Immature natural killer cell (primary cell): ENCODE data around the gene CARD10. TPM values are rescaled to one million over a fixed set of nuclear protein-coding genes. Genes with fewer than 3 reads are reported as not detected.
A peak's percentile ranks its signal among the peaks of the same experiment; 100 is the strongest.

ENCODE experiments used
- DNase-seq, 3 donors: peaks; one replicate each; pipeline ENCODE4 v3.0.0; 2022; ENCODE audit warnings: mixed read lengths in 1 of 3
- H3K27ac Mint-ChIP-seq, 6 donors: one replicate each; pipeline ENCODE4 v1.8.0; 2020; ENCODE audit warnings: mixed read lengths in 6 of 6, mild to moderate bottlenecking in 5 of 6, inconsistent platforms in 4 of 6, moderate library complexity in 3 of 6
- H3K27me3 Mint-ChIP-seq, 3 donors: one replicate each; pipeline ENCODE4 v1.8.0; 2020 to 2021; ENCODE audit warnings: low read depth in 3 of 3, mild to moderate bottlenecking in 3 of 3, mixed read lengths in 3 of 3, moderate library complexity in 3 of 3, inconsistent platforms in 1 of 3
- H3K36me3 Mint-ChIP-seq, 3 donors: one replicate each; pipeline ENCODE4 v1.8.0; 2020; ENCODE audit warnings: mixed read lengths in 3 of 3, inconsistent platforms in 2 of 3, mild to moderate bottlenecking in 2 of 3
- H3K4me1 Mint-ChIP-seq, 2 donors: one replicate each; pipeline ENCODE4 v1.8.0; 2020; ENCODE audit warnings: inconsistent platforms in 2 of 2, mild to moderate bottlenecking in 2 of 2, mixed read lengths in 2 of 2, moderate library complexity in 1 of 2
- H3K4me3 Mint-ChIP-seq, 5 donors: one replicate each; pipeline ENCODE4 v1.8.0; 2020; ENCODE audit warnings: mild to moderate bottlenecking in 5 of 5, mixed read lengths in 5 of 5, inconsistent platforms in 3 of 5, moderate library complexity in 3 of 5
- H3K9me3 Mint-ChIP-seq, 6 donors: one replicate each; pipeline ENCODE4 v1.8.0; 2020; ENCODE audit warnings: mild to moderate bottlenecking in 6 of 6, mixed read lengths in 6 of 6, inconsistent platforms in 4 of 6, moderate library complexity in 3 of 6
- polyA plus RNA-seq, 3 donors: library from polyadenylated mRNA; unstranded; fragments of 300-500 nt; fragmentation: Illumina TruSeq; gene quantifications; one replicate each; pipeline ENCODE4 v1.2.3, GENCODE V29; 2021

The CARD10 gene
- polyA plus RNA-seq, 3 donors from 2014 or later = 0.13 to 0.36 TPM; not detected in 1

DNA sequence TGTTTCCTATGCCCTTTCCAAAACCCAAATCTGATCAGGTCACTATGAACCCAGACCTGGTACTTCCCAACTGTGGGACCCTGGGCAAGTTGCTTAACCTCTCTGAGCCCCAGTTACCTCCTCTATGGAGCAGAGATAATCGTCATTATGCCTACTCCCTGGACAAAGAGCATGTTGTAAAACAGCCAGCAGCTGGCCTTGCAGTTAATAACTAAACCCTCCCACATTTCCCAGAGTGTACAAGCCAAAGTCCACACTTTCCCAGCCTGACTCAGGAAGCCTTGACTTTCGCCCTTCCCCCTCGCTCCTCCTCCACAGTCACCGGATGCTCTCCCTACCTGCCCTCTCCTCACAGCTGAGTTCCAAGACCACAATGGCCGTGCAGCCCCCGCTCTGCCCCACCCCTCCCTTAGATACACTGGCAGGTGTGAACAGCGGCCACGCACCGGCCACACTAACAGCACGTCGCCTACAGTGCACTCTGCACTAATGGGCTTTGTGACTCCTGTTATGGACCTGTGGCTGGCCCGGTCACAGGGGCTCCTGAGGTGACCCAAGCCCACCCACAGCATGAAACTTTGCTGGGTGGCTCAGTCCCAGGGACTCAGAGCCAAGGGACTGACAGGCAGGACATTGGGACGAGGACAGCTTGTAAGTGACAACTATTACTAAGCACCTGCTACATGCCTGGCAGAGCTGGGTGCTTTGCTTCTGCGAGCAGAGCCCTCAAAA, 17.4 kb downstream of the CARD10 start:
- Mint-ChIP-seq H3K4me3 (no peak overlapping the region), H3K36me3 (no peaks in the 10 kb centered on the region), H3K27me3 (peaks cover 3 to 8% (median 5%) of the 10 kb centered on the region in 3 donors), H3K27ac (no peak overlapping the region), H3K4me1 (peaks cover 9 to 12% of the 10 kb centered on the region in 2 donors), H3K9me3 (no peaks in the 10 kb centered on the region)
- DNase-seq = no peak

DNA sequence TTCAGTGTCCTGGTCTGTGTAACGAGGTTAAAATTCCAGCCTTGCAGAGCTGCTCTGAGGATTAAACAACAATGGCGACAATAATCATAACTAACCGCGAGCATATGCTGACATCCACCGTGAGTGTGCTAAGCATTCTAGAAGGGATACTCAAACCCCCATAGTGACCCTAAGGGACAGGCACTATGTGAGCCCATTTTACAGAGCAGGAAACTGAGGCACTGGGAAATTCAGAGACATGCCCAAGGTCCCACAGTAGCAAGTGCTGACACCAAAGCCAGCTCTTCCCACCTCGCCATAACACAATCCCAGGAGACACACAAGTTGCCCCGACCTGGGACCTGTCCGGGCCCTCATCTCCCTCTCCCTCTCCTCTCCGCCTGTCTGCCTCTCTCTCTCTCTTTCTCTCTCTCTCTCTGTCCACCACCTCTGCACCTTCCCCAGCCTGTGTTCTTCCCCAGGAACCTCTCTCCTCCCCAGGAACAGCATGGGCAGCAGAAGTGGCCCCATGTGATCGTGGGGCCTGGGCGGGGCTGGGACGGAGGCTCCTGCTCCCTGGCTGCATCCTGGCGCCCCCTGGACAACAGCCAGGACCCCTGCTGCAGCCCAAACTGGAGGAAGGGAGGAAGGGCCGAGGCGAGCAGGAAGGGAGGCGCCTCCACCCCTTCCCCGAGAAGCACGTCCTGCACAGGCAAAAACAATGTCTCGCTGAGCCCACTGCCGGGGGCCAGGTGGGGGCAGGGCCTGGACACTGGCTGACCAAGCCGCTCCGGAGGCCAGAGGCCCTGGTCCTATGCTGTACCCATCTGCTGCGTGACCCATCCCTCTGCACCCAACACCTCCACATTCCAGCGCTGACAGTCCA, 18.2 kb downstream of the CARD10 start:
- Mint-ChIP-seq H3K4me1 (peaks cover 9 to 12% of the 10 kb centered on the region in 2 donors), H3K4me3 (no peak overlapping the region), H3K27me3 (peaks cover 3 to 8% (median 6%) of the 10 kb centered on the region in 3 donors), H3K36me3 (no peaks in the 10 kb centered on the region), H3K9me3 (no peaks in the 10 kb centered on the region), H3K27ac (no peak overlapping the region)
- DNase-seq = no peak

DNA sequence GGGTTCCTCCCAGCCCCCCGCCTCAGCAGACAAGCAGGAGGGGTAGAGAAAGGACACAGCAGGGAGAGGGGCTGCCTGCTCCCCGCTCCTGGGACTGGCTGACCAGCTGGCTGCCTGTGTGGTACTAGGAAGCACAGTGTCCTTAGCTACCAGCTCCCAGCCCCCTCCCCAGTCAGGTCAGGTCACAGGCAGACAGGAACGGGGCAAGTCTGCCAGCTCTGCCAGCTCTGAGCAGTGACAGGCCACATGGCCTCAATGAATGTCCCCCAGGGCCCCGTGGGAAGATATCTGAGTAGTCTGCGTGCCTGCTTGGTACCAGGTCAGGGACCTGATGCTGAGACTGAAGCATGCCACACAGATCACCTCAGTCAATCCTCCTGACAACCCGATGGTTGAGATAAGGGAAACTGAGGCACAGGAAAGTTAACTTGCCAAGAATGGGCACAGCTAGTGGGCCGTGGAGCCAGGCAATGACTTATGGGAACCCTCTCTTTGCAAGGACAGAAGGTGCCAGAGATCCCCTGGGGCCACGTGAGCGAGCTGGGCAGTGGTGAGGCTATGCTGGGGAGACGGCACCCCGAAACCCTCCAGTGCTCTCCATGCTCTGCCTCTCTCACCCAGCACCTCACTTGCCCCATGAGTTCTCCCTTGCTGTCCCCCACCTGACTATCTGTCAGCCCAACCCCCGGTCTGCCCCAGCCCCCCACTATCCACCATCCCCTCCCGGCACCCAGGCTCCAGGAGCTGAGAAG, 19.2 kb downstream of the CARD10 start:
- Mint-ChIP-seq H3K27ac (no peak overlapping the region), H3K27me3 (peaks cover 3 to 8% (median 6%) of the 10 kb centered on the region in 3 donors), H3K36me3 (no peaks in the 10 kb centered on the region), H3K4me1 (peaks cover 9 to 12% of the 10 kb centered on the region in 2 donors), H3K4me3 (no peak overlapping the region), H3K9me3 (no peaks in the 10 kb centered on the region)
- no peak for DNase-seq

DNA sequence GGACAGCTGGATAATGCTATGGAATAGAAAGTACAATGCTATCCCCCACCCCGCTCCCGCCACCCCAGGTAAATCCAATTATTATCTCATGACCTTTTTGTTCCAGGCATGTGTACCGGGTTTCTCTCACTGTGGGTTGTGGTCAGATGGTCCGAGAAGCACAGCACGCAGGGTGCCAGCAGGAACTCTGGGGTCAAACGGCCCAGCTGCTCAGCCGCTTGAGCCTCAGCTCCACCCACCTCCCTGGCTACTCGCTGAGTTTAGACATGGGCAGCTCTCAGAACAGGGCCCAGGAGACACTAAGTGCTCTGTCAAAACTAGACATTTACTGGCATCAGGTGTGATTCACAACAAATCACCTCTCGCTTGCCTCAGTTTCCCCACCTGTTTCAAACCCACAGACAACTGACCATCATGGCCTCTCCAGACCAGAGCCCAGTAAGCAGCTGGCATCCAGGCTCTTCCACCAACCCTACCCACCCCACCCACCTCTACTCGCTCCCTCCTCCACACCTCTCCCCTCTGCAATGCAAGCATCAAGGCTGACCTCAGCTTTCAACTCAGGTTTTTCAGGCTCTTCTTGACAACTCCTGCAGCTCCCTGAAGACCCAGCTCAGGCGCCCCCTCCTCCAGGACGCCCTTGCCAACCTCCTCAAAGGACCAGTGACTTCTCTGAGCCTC, 20.0 kb downstream of the CARD10 start:
- DNase-seq = no peak
- H3K4me3 Mint-ChIP-seq = no peak overlapping the region
- peaks cover 9 to 12% of the 10 kb centered on the region in 2 donors for H3K4me1 Mint-ChIP-seq
- no peak overlapping the region for H3K27ac Mint-ChIP-seq
- no peaks in the 10 kb centered on the region for H3K36me3 Mint-ChIP-seq
- no peaks in the 10 kb centered on the region for H3K9me3 Mint-ChIP-seq
- peaks cover 3 to 8% (median 5%) of the 10 kb centered on the region in 3 donors for H3K27me3 Mint-ChIP-seq

DNA sequence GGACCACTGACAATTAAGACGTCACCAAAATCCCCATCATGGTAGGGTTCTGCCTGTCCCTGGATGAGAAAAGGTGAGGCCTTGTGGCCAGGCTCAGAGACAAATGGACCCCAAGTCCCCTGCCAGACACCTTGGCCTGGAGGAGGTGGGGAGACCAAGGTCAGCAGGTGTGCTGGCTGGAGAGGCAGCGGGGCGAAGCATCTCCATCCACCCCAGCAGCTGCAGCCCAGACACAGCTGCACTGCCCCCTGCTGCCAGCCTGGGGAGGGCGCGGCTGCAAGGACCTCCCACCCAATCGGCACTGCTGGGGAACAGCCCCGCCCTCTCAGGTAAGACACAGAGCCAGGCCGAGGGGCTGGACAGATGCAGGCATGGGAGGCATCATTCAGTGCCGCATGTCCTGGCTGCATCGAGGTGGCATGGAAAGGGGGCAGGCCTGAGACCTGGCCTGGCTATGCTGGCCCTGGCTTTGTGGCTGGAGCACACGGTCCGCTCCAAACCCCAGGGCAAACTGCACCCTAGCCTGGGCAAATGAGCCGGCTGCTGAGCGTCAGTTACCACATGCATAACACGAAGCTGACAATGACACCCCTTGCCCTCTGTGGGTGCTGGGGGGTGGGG, 20.8 kb downstream of the CARD10 start:
- Mint-ChIP-seq H3K4me1 (peaks cover 9 to 12% of the 10 kb centered on the region in 2 donors), H3K36me3 (no peaks in the 10 kb centered on the region), H3K27ac (peak overlapping the region in 1 of 6 donors; percentile 53), H3K4me3 (no peak overlapping the region), H3K9me3 (no peaks in the 10 kb centered on the region), H3K27me3 (peaks cover 3 to 8% (median 5%) of the 10 kb centered on the region in 3 donors)
- peak; percentile 45 to 56 (median 52) for DNase-seq

DNA sequence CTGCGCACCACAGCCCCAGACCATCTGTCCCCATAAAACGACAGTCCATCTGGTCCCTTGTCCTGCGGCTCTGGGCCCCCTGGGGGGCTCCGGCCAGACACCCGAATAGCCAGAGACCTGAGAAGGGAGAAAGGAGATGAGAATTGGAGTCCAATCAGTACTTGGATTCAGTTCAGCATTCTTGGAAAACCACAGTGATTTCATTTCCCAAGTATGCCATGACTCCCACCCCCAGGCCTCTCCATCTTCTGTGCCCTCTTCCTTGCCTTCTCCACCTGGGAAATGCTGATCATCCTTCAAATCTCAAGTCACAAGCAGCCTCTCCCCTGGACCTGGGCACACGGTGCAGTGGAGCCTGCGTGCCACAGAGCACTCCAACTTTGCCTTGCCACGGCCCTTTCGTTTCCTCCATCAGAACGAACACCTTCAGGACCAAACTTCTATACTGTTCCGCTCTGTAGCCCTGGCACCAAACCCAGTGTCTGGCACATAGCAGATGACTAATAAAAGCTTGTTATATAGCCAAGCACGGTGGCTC, 22.1 kb downstream of the CARD10 start:
- Mint-ChIP-seq H3K36me3 (no peaks in the 10 kb centered on the region), H3K9me3 (no peaks in the 10 kb centered on the region), H3K4me3 (no peak overlapping the region), H3K27me3 (peaks cover 5 to 7% (median 7%) of the 10 kb centered on the region in 3 donors), H3K4me1 (peaks cover 8 to 12% of the 10 kb centered on the region in 2 donors), H3K27ac (no peak overlapping the region)
- no peak for DNase-seq

DNA sequence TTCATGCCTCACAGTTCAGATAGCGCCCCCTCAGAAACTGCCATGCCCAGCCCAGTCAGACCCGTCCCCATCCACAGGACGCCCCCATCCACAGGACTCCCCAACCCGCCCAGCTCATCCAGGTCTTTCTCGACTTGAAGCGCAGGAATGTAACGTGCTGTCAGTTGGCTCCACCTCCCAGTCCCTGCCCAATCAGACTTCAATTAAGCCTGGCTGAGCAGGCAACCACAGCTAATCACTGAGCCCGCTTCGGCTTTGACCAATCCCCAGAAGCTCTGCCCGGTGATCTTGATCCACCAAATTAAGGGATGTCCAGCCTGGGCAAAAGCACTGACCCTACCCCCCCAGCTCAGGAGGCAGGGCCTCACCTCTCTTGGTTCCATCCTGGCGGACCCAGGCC, 22.6 kb downstream of the CARD10 start:
- no peak for DNase-seq
- Mint-ChIP-seq H3K4me3 (no peak overlapping the region), H3K9me3 (no peaks in the 10 kb centered on the region), H3K27ac (no peak overlapping the region), H3K4me1 (peaks cover 3 to 8% of the 10 kb centered on the region in 2 donors), H3K36me3 (no peaks in the 10 kb centered on the region), H3K27me3 (peaks cover 5 to 6% (median 6%) of the 10 kb centered on the region in 3 donors)

DNA sequence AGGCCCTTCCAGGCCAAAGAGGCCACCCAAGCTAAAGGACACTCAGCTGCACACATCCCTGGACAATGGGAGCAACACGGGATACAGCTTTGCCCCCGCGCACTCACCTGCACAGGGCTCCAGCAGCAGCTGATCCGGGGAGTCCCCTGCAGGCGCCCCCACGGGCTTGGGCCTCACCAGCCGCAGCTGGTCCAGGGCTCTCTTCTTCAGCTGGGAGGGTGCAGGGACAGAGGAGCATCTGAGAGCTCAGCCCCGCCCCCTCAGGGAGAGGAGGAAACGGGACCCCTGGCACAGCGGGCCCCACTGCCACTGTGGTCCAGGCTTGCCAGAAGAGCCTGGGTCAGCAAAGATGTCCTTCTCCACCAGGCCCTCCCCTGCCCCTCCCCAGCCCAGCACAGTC, 25.2 kb downstream of the CARD10 start:
- Mint-ChIP-seq H3K36me3 (no peaks in the 10 kb centered on the region), H3K4me3 (no peak overlapping the region), H3K27me3 (peaks cover 3 to 4% (median 4%) of the 10 kb centered on the region in 3 donors), H3K4me1 (peaks cover 0 to 5% of the 10 kb centered on the region in 2 donors), H3K27ac (no peak overlapping the region), H3K9me3 (peaks cover 0 to 2% (median 0%) of the 10 kb centered on the region in 6 donors)
- no peak for DNase-seq

DNA sequence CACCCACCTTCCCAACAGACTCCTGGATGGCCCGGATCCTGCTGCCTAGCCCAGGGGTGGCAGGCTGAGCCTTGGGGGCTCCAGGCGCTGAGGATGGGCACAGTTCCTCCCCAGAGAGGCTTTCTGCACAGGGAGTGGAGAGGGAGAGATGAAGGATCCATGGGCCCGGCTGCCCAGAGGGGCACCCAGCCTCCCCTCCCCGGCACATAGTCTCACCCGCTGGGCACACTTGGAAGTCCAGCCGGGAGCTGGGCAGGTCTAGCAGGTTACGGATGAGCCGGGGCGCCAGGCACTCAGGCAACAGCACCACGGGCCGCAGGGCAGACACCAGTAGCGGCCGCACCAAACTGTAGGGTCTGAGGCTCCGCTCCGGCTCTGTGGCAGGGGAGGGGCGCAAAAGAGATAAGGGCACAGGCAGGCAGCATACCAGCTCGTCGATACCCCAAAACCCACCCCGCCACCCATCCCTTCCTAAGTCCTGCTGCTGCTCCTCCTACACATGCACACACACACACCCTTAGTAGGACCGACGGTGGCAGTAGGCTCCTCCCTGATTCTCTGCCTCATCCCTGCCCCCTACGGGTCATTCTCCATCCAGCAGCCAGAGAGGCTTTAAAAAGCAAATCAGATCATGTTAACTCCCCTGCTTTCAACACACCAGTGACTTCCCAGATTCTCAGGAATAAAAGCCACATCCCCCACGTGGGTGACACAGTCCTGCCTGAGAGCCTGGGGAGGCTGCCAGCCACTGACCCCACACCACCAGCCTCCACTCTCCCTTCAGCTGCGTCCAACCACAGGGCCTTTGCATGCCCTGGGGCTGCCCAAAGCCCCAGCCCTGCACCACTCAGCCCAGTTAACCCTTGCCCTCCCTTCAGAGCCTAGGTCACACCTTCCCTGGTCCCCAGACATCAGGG, 26.5 kb downstream of the CARD10 start:
- peak; percentile 24 to 36 (median 31) for DNase-seq
- Mint-ChIP-seq H3K9me3 (peaks cover 0 to 2% (median 0%) of the 10 kb centered on the region in 6 donors), H3K36me3 (no peaks in the 10 kb centered on the region), H3K4me3 (no peak overlapping the region), H3K4me1 (peaks cover 4% of the 10 kb centered on the region in 2 donors), H3K27me3 (peaks cover 0 to 4% (median 4%) of the 10 kb centered on the region in 3 donors), H3K27ac (peak overlapping the region in 1 of 6 donors; percentile 5)

DNA sequence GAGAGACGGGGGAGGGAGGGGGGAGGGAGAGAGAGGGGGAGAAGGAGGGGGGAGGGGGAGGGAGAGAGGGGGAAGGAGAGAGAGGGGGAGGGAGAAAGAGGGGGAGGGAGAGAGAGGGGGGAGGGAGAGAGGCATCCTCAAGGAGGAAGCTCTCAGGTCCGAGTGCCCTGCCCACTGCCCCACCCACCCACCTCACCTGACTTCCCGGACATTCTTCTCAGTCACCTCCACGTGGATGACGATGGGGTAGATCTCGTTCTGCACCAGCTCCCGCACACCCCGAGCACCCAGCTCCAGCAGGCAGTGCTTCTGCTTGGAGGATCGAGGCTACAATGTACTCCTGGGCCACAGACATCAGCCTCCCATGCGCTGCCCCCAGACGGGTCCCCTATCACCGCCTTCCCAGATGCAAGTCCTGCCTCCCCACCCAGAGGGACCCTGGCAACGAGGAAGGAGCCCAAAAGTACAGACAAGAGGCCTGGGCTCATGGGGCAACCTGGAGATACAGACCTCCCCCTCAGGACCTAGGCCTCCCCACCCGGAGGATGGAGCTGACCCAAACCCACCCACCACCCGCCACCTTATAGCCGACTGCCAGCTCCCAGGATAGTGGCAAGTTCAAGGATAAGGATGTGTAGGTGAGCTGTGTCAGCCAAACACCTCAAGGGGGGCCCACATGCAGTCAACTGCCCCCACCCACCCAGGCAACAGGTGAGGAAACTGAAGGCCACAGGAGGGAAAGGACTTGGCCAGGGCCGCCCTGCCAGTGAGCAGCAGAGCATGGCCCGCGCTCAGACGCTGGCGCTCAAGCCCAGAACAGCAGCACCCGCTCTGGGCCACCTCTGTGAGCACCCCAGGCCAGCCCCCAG, 27.4 kb downstream of the CARD10 start:
- Mint-ChIP-seq H3K4me3 (no peak overlapping the region), H3K27me3 (peaks cover 0 to 4% (median 3%) of the 10 kb centered on the region in 3 donors), H3K36me3 (no peaks in the 10 kb centered on the region), H3K9me3 (peaks cover 0 to 2% (median 0%) of the 10 kb centered on the region in 6 donors), H3K4me1 (peaks cover 11 to 13% of the 10 kb centered on the region in 2 donors), H3K27ac (no peak overlapping the region)
- no peak for DNase-seq

DNA sequence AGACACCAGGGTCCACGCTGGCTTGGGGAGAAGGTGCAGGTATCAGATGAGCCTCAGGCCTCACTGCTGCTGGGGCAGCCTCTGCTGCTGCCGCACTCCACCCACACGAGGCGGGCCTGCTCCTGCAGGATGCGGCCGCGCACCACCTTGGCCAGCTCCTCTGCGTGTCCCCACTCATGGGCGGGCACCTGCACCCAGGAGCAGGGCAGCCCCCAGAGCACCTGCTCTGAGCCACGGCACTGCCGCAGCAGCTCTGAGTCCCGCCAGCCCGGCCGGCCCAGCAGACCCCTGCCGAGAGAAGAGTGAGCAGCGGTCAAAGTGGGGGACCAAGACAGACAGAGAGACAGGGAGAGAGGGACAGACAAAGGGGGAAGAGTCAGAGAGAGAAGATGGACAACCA, 28.1 kb downstream of the CARD10 start:
- DNase-seq = no peak
- Mint-ChIP-seq H3K4me3 (no peak overlapping the region), H3K27me3 (peaks cover 3 to 4% (median 3%) of the 10 kb centered on the region in 3 donors), H3K4me1 (peaks cover 16 to 20% of the 10 kb centered on the region in 2 donors), H3K36me3 (no peaks in the 10 kb centered on the region), H3K27ac (no peak overlapping the region), H3K9me3 (peaks cover 0 to 2% (median 0%) of the 10 kb centered on the region in 6 donors)
